ENCODE data around the gene FHL5.
"Not testable (repeated sequence)": the region's sequence is repeated elsewhere in the genome, so short reads cannot be mapped to it uniquely, and the experiment has no call there.

FHL5 gene

GRCh38 chr6:96562886-96563285, at the start of gene FHL5:
Gene FHL5, plus strand, starts transcription at chr6:96563128. Its CDS starts 40,486 bp downstream, at chr6:96603614.
- DNase-seq (ENCODE audit: low read depth, low spot score) = no peak

- no peak for DNase-seq (ENCODE audit: low read depth, low spot score)
These were observed 42.5 kb upstream of the FHL5 start for GRCh38 chr6:96520171-96521115.

- DNase-seq (ENCODE audit: low read depth, low spot score) = no peak
These were observed 41.7 kb upstream of the FHL5 start for GRCh38 chr6:96521306-96521643.

- peak; percentile 91 for DNase-seq (ENCODE audit: low read depth, low spot score)
These were observed 41.1 kb upstream of the FHL5 start, which contains the start of gene UFL1 for GRCh38 chr6:96521644-96522464. Gene UFL1, plus strand, starts transcription at chr6:96521806. Its CDS starts 68 bp downstream, at chr6:96521874.

GRCh38 chr6:96522465-96523009, 40.4 kb upstream of the FHL5 start:
- DNase-seq (ENCODE audit: low read depth, low spot score) = no peak

- no peak for DNase-seq (ENCODE audit: low read depth, low spot score)
These were observed 34.7 kb upstream of the FHL5 start for GRCh38 chr6:96528193-96528592.

- DNase-seq (ENCODE audit: low read depth, low spot score) = no peak
These were observed 30.5 kb upstream of the FHL5 start for GRCh38 chr6:96532399-96532798.

GRCh38 chr6:96537726-96538125, 25.2 kb upstream of the FHL5 start:
- no peak for DNase-seq (ENCODE audit: low read depth, low spot score)

- no peak for DNase-seq (ENCODE audit: low read depth, low spot score)
These were observed 20.2 kb upstream of the FHL5 start for GRCh38 chr6:96542702-96543101.

- no peak for DNase-seq (ENCODE audit: low read depth, low spot score)
These were observed 17.0 kb upstream of the FHL5 start for GRCh38 chr6:96545882-96546281.

- no peak for DNase-seq (ENCODE audit: low read depth, low spot score)
These were observed 15.3 kb upstream of the FHL5 start for GRCh38 chr6:96547654-96548053.

GRCh38 chr6:96554558-96554957, 8.4 kb upstream of the FHL5 start:
- DNase-seq (ENCODE audit: low read depth, low spot score) = no peak

- not testable (repeated sequence) for DNase-seq (ENCODE audit: low read depth, low spot score)
These were observed 3.2 kb upstream of the FHL5 start for GRCh38 chr6:96559740-96560139.

- DNase-seq (ENCODE audit: low read depth, low spot score) = no peak
These were observed 925 bp downstream of the FHL5 start for GRCh38 chr6:96563853-96564252.

GRCh38 chr6:96570053-96570452, 7.1 kb downstream of the FHL5 start:
- no peak for DNase-seq (ENCODE audit: low read depth, low spot score)

GRCh38 chr6:96571551-96571950, 8.6 kb downstream of the FHL5 start:
- no peak for DNase-seq (ENCODE audit: low read depth, low spot score)

- no peak for DNase-seq (ENCODE audit: low read depth, low spot score)
These were observed 12.4 kb downstream of the FHL5 start for GRCh38 chr6:96575359-96575758.

GRCh38 chr6:96576221-96576620, 13.3 kb downstream of the FHL5 start:
- DNase-seq (ENCODE audit: low read depth, low spot score) = no peak

- DNase-seq (ENCODE audit: low read depth, low spot score) = no peak
These were observed 19.1 kb downstream of the FHL5 start for GRCh38 chr6:96582021-96582420.

- DNase-seq (ENCODE audit: low read depth, low spot score) = no peak
These were observed 19.5 kb downstream of the FHL5 start for GRCh38 chr6:96582436-96582835.

- DNase-seq (ENCODE audit: low read depth, low spot score) = no peak
These were observed 41.5 kb downstream of the FHL5 start for GRCh38 chr6:96604420-96604819.

GRCh38 chr6:96608074-96608473, 45.1 kb downstream of the FHL5 start:
- no peak for DNase-seq (ENCODE audit: low read depth, low spot score)

All from activated CD4-positive, CD25-positive, alpha-beta regulatory T cell treated with anti-CD3 and anti-CD28 coated beads, Interleukin-2, amount 50 U/mL, for 16 hours (primary cell).